Stimulated activated effector memory CD8-positive, alpha-beta T cell treated with anti-CD3 and anti-CD28 coated beads, Interleukin-12 subunit alpha, Interleukin-12 subunit beta, amount 100 ng/mL, for 72 hours (primary cell): ENCODE results near the gene SERTAD1.
"Not testable (repeated sequence)": the region's sequence is repeated elsewhere in the genome, so short reads cannot be mapped to it uniquely, and the experiment has no call there.

Source experiments
- ATAC-seq: fragments of 150-1000 bp; cut with Tn5 transposase; 2 replicates; pipeline ENCODE4 v1.10.0; 2021
- DNase-seq, 2 donors: peaks; one replicate each; pipeline ENCODE4 v3.0.0; 2021 to 2022; ENCODE audit warnings: low spot score in 2 of 2
- H3K27ac Mint-ChIP-seq: one replicate; pipeline ENCODE4 v1.8.0; 2022; ENCODE audit warnings: mild to moderate bottlenecking, mixed read lengths
- H3K36me3 Mint-ChIP-seq: one replicate; pipeline ENCODE4 v1.8.0; 2022; ENCODE audit warnings: mild to moderate bottlenecking, mixed read lengths
- H3K4me1 Mint-ChIP-seq: one replicate; pipeline ENCODE4 v1.8.0; 2022; ENCODE audit warnings: mixed read lengths
- H3K4me3 Mint-ChIP-seq: one replicate; pipeline ENCODE4 v1.8.0; 2022; ENCODE audit warnings: mild to moderate bottlenecking, mixed read lengths
- H3K9me3 Mint-ChIP-seq: one replicate; pipeline ENCODE4 v1.8.0; 2022; ENCODE audit warnings: mixed read lengths

The SERTAD1 gene

GRCh38 chr19:40425450-40426287 lies at the start of gene SERTAD1:
TSS of gene SERTAD1 (minus strand) at chr19:40425992. CDS start at chr19:40423546, 2,446 bp downstream.
- peaks cover 54% of the 10 kb centered on the region for H3K36me3 Mint-ChIP-seq
- no peaks in the 10 kb centered on the region for H3K9me3 Mint-ChIP-seq
- peak within 1 kb of the TSS; percentile 96 for H3K4me3 Mint-ChIP-seq
- ATAC-seq (peak; percentile 92), DNase-seq (peak; percentile 98 to 100)
- peak within 1 kb of the TSS; percentile 98 for H3K27ac Mint-ChIP-seq
- peaks cover 30% of the 10 kb centered on the region for H3K4me1 Mint-ChIP-seq

- no peaks in the 10 kb centered on the region for H3K4me1 Mint-ChIP-seq
- DNase-seq: no peak
- no peaks in the 10 kb centered on the region for H3K9me3 Mint-ChIP-seq
- ATAC-seq: no peak
- H3K4me3 Mint-ChIP-seq: no peak overlapping the region
- no peaks in the 10 kb centered on the region for H3K36me3 Mint-ChIP-seq
- H3K27ac Mint-ChIP-seq: no peak overlapping the region
Measured at GRCh38 chr19:40474737-40475136, 48.9 kb upstream of the SERTAD1 start.

GRCh38 chr19:40472516-40472915 lies 46.7 kb upstream of the SERTAD1 start:
- DNase-seq (no peak), ATAC-seq (no peak)
- Mint-ChIP-seq H3K9me3 (no peaks in the 10 kb centered on the region), H3K4me1 (no peaks in the 10 kb centered on the region), H3K36me3 (no peaks in the 10 kb centered on the region), H3K4me3 (no peak overlapping the region), H3K27ac (no peak overlapping the region)

GRCh38 chr19:40471111-40471510 lies 45.3 kb upstream of the SERTAD1 start:
- peaks cover 8% of the 10 kb centered on the region for H3K4me1 Mint-ChIP-seq
- DNase-seq (no peak), ATAC-seq (no peak)
- H3K36me3 Mint-ChIP-seq: peaks cover 6% of the 10 kb centered on the region
- H3K4me3 Mint-ChIP-seq: no peak overlapping the region
- H3K27ac Mint-ChIP-seq: peak overlapping the region; percentile 52
- H3K9me3 Mint-ChIP-seq: no peaks in the 10 kb centered on the region

GRCh38 chr19:40469011-40469410 lies 43.2 kb upstream of the SERTAD1 start:
- ATAC-seq (no peak), DNase-seq (no peak)
- H3K27ac Mint-ChIP-seq: no peak overlapping the region
- H3K4me1 Mint-ChIP-seq: peaks cover 27% of the 10 kb centered on the region
- no peaks in the 10 kb centered on the region for H3K9me3 Mint-ChIP-seq
- H3K36me3 Mint-ChIP-seq: peaks cover 8% of the 10 kb centered on the region
- H3K4me3 Mint-ChIP-seq: no peak overlapping the region

- Mint-ChIP-seq H3K9me3 (no peaks in the 10 kb centered on the region), H3K4me3 (peak within 1 kb of the TSS; percentile 82), H3K36me3 (peaks cover 8% of the 10 kb centered on the region), H3K27ac (peak within 1 kb of the TSS; percentile 95), H3K4me1 (peaks cover 33% of the 10 kb centered on the region)
- no peak for ATAC-seq
- DNase-seq: no peak
Measured at GRCh38 chr19:40466985-40467734, 41.4 kb upstream of the SERTAD1 start, which contains the start of gene SPTBN4. TSS of gene SPTBN4 (plus strand) at chr19:40467001. CDS start at chr19:40472622, 5,621 bp downstream.

GRCh38 chr19:40466219-40466984 lies 40.6 kb upstream of the SERTAD1 start:
- peak overlapping the region; percentile 95 for H3K27ac Mint-ChIP-seq
- H3K4me3 Mint-ChIP-seq: peak overlapping the region; percentile 82
- DNase-seq (no peak), ATAC-seq (peak; percentile 88)
- H3K4me1 Mint-ChIP-seq: peaks cover 40% of the 10 kb centered on the region
- H3K36me3 Mint-ChIP-seq: peaks cover 8% of the 10 kb centered on the region
- H3K9me3 Mint-ChIP-seq: no peaks in the 10 kb centered on the region

GRCh38 chr19:40465557-40466218 lies 39.9 kb upstream of the SERTAD1 start, which contains the start of gene BLVRB:
TSS of gene BLVRB (minus strand) at chr19:40465745. CDS start at chr19:40465688, 57 bp downstream.
- Mint-ChIP-seq H3K36me3 (peaks cover 8% of the 10 kb centered on the region), H3K27ac (peak within 1 kb of the TSS; percentile 95), H3K4me3 (peak within 1 kb of the TSS; percentile 82), H3K4me1 (peaks cover 44% of the 10 kb centered on the region), H3K9me3 (no peaks in the 10 kb centered on the region)
- DNase-seq (peak; percentile 99 to 100), ATAC-seq (peak; percentile 79)

- no peak for ATAC-seq
- DNase-seq: no peak
- H3K4me1 Mint-ChIP-seq: peaks cover 44% of the 10 kb centered on the region
- peaks cover 8% of the 10 kb centered on the region for H3K36me3 Mint-ChIP-seq
- no peaks in the 10 kb centered on the region for H3K9me3 Mint-ChIP-seq
- peak overlapping the region; percentile 95 for H3K27ac Mint-ChIP-seq
- peak overlapping the region; percentile 82 for H3K4me3 Mint-ChIP-seq
Measured at GRCh38 chr19:40465025-40465556, 39.3 kb upstream of the SERTAD1 start.

- DNase-seq: peak; percentile 55 to 85
- Mint-ChIP-seq H3K4me3 (peak overlapping the region; percentile 82), H3K36me3 (peaks cover 8% of the 10 kb centered on the region), H3K4me1 (peaks cover 44% of the 10 kb centered on the region), H3K9me3 (no peaks in the 10 kb centered on the region), H3K27ac (peak overlapping the region; percentile 95)
- no peak for ATAC-seq
Measured at GRCh38 chr19:40464059-40465024, 38.5 kb upstream of the SERTAD1 start.

- H3K4me3 Mint-ChIP-seq: peak overlapping the region; percentile 82
- DNase-seq, H3K36me3 Mint-ChIP-seq, H3K9me3 Mint-ChIP-seq, H3K27ac Mint-ChIP-seq, ATAC-seq: not testable (repeated sequence)
- H3K4me1 Mint-ChIP-seq: peaks cover 44% of the 10 kb centered on the region
Measured at GRCh38 chr19:40463587-40464037, 37.8 kb upstream of the SERTAD1 start.

GRCh38 chr19:40461669-40462221 lies 36.0 kb upstream of the SERTAD1 start:
- Mint-ChIP-seq H3K4me3 (no peak overlapping the region), H3K9me3 (no peaks in the 10 kb centered on the region), H3K27ac (no peak overlapping the region), H3K4me1 (peaks cover 43% of the 10 kb centered on the region), H3K36me3 (peaks cover 8% of the 10 kb centered on the region)
- no peak for DNase-seq
- ATAC-seq: no peak

GRCh38 chr19:40460185-40460584 lies 34.4 kb upstream of the SERTAD1 start:
- no peak for ATAC-seq
- DNase-seq: no peak
- Mint-ChIP-seq H3K27ac (no peak overlapping the region), H3K9me3 (no peaks in the 10 kb centered on the region), H3K36me3 (no peaks in the 10 kb centered on the region), H3K4me1 (peaks cover 27% of the 10 kb centered on the region), H3K4me3 (no peak overlapping the region)
